ENCODE results near the gene RRAGC.

The RRAGC gene

DNA sequence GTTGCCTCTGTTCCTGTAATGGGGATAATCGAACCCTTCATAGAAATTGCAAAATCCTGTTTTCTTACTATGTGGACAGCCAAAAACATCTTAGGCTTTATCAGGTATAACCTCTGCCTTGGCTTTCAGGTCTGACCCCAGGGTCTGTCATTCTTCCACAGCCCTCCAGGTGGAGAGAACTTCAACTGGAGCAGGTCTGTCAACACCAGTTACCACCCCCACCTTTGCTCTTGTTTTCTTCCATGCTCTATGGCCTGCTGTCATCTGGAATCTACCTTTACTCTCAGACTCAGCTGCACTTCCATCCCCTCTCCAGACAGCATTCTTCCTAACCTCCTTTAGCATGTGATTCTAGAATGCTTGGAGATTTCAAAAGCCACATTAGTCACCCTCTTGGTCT, 32.2 kb upstream of the RRAGC start:
- H3K36me3 ChIP-seq (ENCODE audit: insufficient read depth, low read length), result no peaks in the 10 kb centered on the region
- H3K27ac ChIP-seq (ENCODE audit: low read length), result no peak overlapping the region
- H3K4me3 ChIP-seq (ENCODE audit: low read depth in 1 of 2, low read length in 2 of 2), result no peak overlapping the region
- H3K9ac ChIP-seq (ENCODE audit: low read depth, low read length), result no peak overlapping the region
- H4K20me1 ChIP-seq (ENCODE audit: insufficient read depth, low read length), result no peaks in the 10 kb centered on the region
- no peak overlapping the region for H2AFZ ChIP-seq (ENCODE audit: low read depth, low read length)
- no peak for ATAC-seq (ENCODE audit: insufficient read depth, low read depth)
- no peaks in the 10 kb centered on the region for H3K27me3 ChIP-seq (ENCODE audit: insufficient read depth, low read length, poor library complexity)
- TF ChIP-seq, protein P1, sequence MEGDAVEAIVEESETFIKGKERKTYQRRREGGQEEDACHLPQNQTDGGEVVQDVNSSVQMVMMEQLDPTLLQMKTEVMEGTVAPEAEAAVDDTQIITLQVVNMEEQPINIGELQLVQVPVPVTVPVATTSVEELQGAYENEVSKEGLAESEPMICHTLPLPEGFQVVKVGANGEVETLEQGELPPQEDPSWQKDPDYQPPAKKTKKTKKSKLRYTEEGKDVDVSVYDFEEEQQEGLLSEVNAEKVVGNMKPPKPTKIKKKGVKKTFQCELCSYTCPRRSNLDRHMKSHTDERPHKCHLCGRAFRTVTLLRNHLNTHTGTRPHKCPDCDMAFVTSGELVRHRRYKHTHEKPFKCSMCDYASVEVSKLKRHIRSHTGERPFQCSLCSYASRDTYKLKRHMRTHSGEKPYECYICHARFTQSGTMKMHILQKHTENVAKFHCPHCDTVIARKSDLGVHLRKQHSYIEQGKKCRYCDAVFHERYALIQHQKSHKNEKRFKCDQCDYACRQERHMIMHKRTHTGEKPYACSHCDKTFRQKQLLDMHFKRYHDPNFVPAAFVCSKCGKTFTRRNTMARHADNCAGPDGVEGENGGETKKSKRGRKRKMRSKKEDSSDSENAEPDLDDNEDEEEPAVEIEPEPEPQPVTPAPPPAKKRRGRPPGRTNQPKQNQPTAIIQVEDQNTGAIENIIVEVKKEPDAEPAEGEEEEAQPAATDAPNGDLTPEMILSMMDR (IDR thresholded peaks at IDR 0.05; ENCODE audit: borderline replicate concordance, extremely low read depth, low read length, poor library complexity, severe bottlenecking), result peak; percentile 11
- TF ChIP-seq EZH2 (IDR thresholded peaks at IDR 0.05; ENCODE audit: borderline replicate concordance, low read depth, low read length, severe bottlenecking), result no peak
- no peak for DNase-seq
- no peaks in the 10 kb centered on the region for H3K79me2 ChIP-seq (ENCODE audit: insufficient read depth, low read length)
- no peaks in the 10 kb centered on the region for H3K4me1 ChIP-seq (ENCODE audit: insufficient read depth, low read length)
- no peaks in the 10 kb centered on the region for H3K9me3 ChIP-seq (ENCODE audit: insufficient read depth, low read length, severe bottlenecking)
- H3K4me2 ChIP-seq (ENCODE audit: insufficient read depth, low read length), result no peak overlapping the region

DNA sequence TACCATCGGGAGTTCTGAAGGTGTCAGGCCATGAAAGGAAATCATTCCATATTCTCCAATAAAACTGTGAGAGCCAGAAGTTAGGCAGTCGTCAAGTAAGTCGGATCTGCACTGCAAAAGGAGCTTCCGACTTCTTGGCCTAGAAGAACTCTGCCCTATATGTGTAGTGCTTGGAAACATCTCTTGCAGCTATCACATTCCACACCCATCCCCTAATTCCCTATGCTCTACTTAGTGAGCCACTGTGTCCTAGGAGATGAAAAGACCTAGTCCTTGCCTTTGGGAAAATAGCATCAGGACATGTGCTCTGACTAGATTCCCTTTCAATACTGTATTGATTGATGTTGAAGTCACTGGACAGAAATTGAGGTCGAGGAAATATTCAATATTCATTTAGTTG, 30.0 kb upstream of the RRAGC start:
- Histone ChIP-seq H3K4me2 (ENCODE audit: insufficient read depth, low read length) (no peak overlapping the region), H3K27ac (ENCODE audit: low read length) (no peak overlapping the region), H3K36me3 (ENCODE audit: insufficient read depth, low read length) (no peaks in the 10 kb centered on the region), H3K27me3 (ENCODE audit: insufficient read depth, low read length, poor library complexity) (no peaks in the 10 kb centered on the region), H4K20me1 (ENCODE audit: insufficient read depth, low read length) (no peaks in the 10 kb centered on the region), H3K9ac (ENCODE audit: low read depth, low read length) (no peak overlapping the region), H3K4me3 (ENCODE audit: low read depth in 1 of 2, low read length in 2 of 2) (no peak overlapping the region), H3K79me2 (ENCODE audit: insufficient read depth, low read length) (no peaks in the 10 kb centered on the region), H3K9me3 (ENCODE audit: insufficient read depth, low read length, severe bottlenecking) (no peaks in the 10 kb centered on the region), H3K4me1 (ENCODE audit: insufficient read depth, low read length) (no peaks in the 10 kb centered on the region), H2AFZ (ENCODE audit: low read depth, low read length) (no peak overlapping the region)
- TF ChIP-seq EZH2 (IDR thresholded peaks at IDR 0.05; ENCODE audit: borderline replicate concordance, low read depth, low read length, severe bottlenecking), result no peak
- TF ChIP-seq, protein P1 (IDR thresholded peaks at IDR 0.05; ENCODE audit: borderline replicate concordance, extremely low read depth, low read length, poor library complexity, severe bottlenecking), result no peak
- no peak for DNase-seq
- no peak for ATAC-seq (ENCODE audit: insufficient read depth, low read depth)

DNA sequence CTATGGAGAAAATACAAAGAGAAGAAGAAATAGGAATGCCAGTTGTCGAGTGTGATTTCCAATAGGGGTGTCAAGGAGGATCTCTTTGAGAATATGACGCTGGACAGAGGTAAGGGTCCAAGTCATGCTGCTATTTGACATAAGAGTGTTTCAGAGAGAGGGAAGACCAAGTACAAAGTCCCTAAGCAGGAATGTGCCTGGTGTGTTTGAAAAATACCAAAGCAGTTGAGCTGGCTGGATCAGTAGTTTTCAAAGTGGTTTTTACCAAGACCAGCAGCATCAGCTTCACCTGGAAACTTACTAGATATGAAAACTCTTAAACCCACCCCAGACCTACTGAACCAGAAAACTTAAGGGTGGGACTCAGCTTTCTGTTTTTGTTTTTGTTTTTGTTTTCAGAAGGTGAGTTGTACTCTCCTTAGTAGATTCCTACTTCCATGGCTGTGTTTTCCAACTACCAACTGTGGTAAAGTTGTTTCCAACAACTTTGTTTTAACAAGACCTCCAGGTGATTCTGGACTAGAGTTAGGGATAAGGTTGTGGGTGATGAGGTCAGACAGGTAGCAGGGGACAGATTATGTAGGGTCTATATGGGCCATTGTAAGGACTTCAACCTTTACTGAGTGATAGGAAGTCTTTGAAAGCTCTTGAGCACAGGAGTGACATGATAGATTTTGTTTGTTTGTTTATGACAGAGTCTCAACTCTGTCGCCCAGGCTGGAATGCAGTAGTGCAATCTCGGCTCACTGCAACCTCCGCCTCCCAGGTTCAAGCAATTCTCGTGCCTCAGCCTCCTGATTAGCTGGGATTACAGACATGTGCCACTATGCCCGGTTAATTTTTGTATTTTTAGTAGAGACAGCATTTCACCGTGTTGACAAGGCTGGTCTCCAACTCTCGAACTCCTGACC, 29.1 kb upstream of the RRAGC start:
- TF ChIP-seq, protein P1 (IDR thresholded peaks at IDR 0.05; ENCODE audit: borderline replicate concordance, extremely low read depth, low read length, poor library complexity, severe bottlenecking), result no peak
- no peak for TF ChIP-seq EZH2 (IDR thresholded peaks at IDR 0.05; ENCODE audit: borderline replicate concordance, low read depth, low read length, severe bottlenecking)
- DNase-seq, result no peak
- H4K20me1 ChIP-seq (ENCODE audit: insufficient read depth, low read length), result no peaks in the 10 kb centered on the region

More for the DNA sequence above, 29.1 kb upstream of the RRAGC start:
- H3K27me3 ChIP-seq (ENCODE audit: insufficient read depth, low read length, poor library complexity), result no peaks in the 10 kb centered on the region
- H3K9me3 ChIP-seq (ENCODE audit: insufficient read depth, low read length, severe bottlenecking), result no peaks in the 10 kb centered on the region
- H3K9ac ChIP-seq (ENCODE audit: low read depth, low read length), result no peak overlapping the region
- no peaks in the 10 kb centered on the region for H3K4me1 ChIP-seq (ENCODE audit: insufficient read depth, low read length)
- H3K36me3 ChIP-seq (ENCODE audit: insufficient read depth, low read length), result no peaks in the 10 kb centered on the region
- no peak overlapping the region for H3K4me3 ChIP-seq (ENCODE audit: low read depth in 1 of 2, low read length in 2 of 2)
- no peaks in the 10 kb centered on the region for H3K79me2 ChIP-seq (ENCODE audit: insufficient read depth, low read length)
- H3K4me2 ChIP-seq (ENCODE audit: insufficient read depth, low read length), result no peak overlapping the region
- no peak overlapping the region for H3K27ac ChIP-seq (ENCODE audit: low read length)
- H2AFZ ChIP-seq (ENCODE audit: low read depth, low read length), result no peak overlapping the region
- ATAC-seq (ENCODE audit: insufficient read depth, low read depth), result no peak

Data from DND-41 (cell line).